Right ventricle myocardium superior (tissue), 1 donor: ENCODE data around the gene HOXA4. TPM values are rescaled to one million over a fixed set of nuclear protein-coding genes. Genes with fewer than 3 reads are reported as not detected.

ENCODE experiments used
- ATAC-seq: fragments of 200-7000 bp; cut with Tn5 transposase; one replicate; pipeline ENCODE4 v1.9.1; 2020; ENCODE audit warnings: mild to moderate bottlenecking; ENCODE audit not compliant: poor library complexity
- DNase-seq: peaks from one replicate; pipeline ENCODE4 v3.0.0-alpha.2; 2020
- intact Hi-C: fragments of 100-400 bp; cut with DNase I; formaldehyde crosslinking; loops from one replicate; pipeline ENCODE4 v1.11.2; 2022
- long read RNA-seq: library from polyadenylated mRNA; unstranded; transcript quantifications from one replicate; pipeline ENCODE4 v2.0.0, GENCODE V29; 2021
- total RNA-seq: library from RNA; stranded (reverse); fragmentation: NEBNext Ultra II Directional; extraction: Animal tissue kit (Norgen Biotek cat#: 25700); gene quantifications from one replicate; pipeline ENCODE4 v1.2.1, GENCODE V29; 2021
- donor health status: DM: no; HTN: yes; CAD: no; lungs with severe emphysema.

HOXA4 gene
- 0.97 TPM for total RNA-seq
- long read RNA-seq, partial matches to known transcripts: 0 of 4 reads
- long read RNA-seq, other reads (novel, unspliced or antisense): 0 of 4 reads

GRCh38 chr7:27130540-27131389 is at the start of gene HOXA4:
Gene HOXA4, minus strand, starts transcription at chr7:27130757. Its CDS starts 24 bp downstream, at chr7:27130733.
- ATAC-seq (peak; percentile 95), DNase-seq (peak; percentile 89)
- intact Hi-C loops: no loop called here

- ATAC-seq (peak; percentile 74), DNase-seq (peak; percentile 78)
- intact Hi-C loops: no loop called here
These were observed 49.2 kb upstream of the HOXA4 start for GRCh38 chr7:27179503-27180430.

- intact Hi-C loops: no loop called here
- no peak for DNase-seq
- no peak for ATAC-seq
These were observed 48.5 kb upstream of the HOXA4 start for GRCh38 chr7:27179030-27179429.

- no peak for DNase-seq
These were observed 47.8 kb upstream of the HOXA4 start for GRCh38 chr7:27178366-27178765.

GRCh38 chr7:27177795-27178320 is 47.3 kb upstream of the HOXA4 start:
- ATAC-seq: no peak
- intact Hi-C loops: no loop called here

More at GRCh38 chr7:27178366-27178765, 47.8 kb upstream of the HOXA4 start:
- intact Hi-C loops: no loop called here
- no peak for ATAC-seq

GRCh38 chr7:27176962-27177794 is 46.6 kb upstream of the HOXA4 start:
- no peak for ATAC-seq
- intact Hi-C loops: no loop called here

More at GRCh38 chr7:27177795-27178320, 47.3 kb upstream of the HOXA4 start:
- DNase-seq: no peak

GRCh38 chr7:27176524-27176845 is 45.9 kb upstream of the HOXA4 start:
- intact Hi-C loops: no loop called here
- ATAC-seq (no peak), DNase-seq (no peak)

More at GRCh38 chr7:27176962-27177794, 46.6 kb upstream of the HOXA4 start:
- DNase-seq: no peak

- DNase-seq (no peak), ATAC-seq (no peak)
- intact Hi-C loops: no loop called here
These were observed 45.3 kb upstream of the HOXA4 start for GRCh38 chr7:27175626-27176523.

GRCh38 chr7:27174874-27175625 is 44.5 kb upstream of the HOXA4 start:
- intact Hi-C loops: no loop called here
- no peak for ATAC-seq
- DNase-seq: no peak

GRCh38 chr7:27173956-27174873 is 43.7 kb upstream of the HOXA4 start, which contains the start of gene HOXA10:
Gene HOXA10, minus strand, starts transcription at chr7:27174320. Its CDS starts 14 bp downstream, at chr7:27174306.
- DNase-seq (no peak), ATAC-seq (no peak)
- intact Hi-C loops: no loop called here

- peak; percentile 63 for ATAC-seq
- intact Hi-C loops: no loop called here
These were observed 43.0 kb upstream of the HOXA4 start for GRCh38 chr7:27173511-27173955.

GRCh38 chr7:27172823-27173510 is 42.4 kb upstream of the HOXA4 start:
- DNase-seq (no peak), ATAC-seq (peak; percentile 39)

More at GRCh38 chr7:27173511-27173955, 43.0 kb upstream of the HOXA4 start:
- no peak for DNase-seq

GRCh38 chr7:27172315-27172774 is 41.8 kb upstream of the HOXA4 start:
- ATAC-seq (no peak), DNase-seq (no peak)
- intact Hi-C loops: no loop called here

More at GRCh38 chr7:27172823-27173510, 42.4 kb upstream of the HOXA4 start:
- intact Hi-C loops: no loop called here

GRCh38 chr7:27171637-27172314 is 41.2 kb upstream of the HOXA4 start:
- intact Hi-C loops: no loop called here
- DNase-seq (no peak), ATAC-seq (no peak)
